Stimulated activated CD4-positive, alpha-beta T cell treated with anti-CD3 and anti-CD28 coated beads, Interleukin-15, amount 100 ng/mL, for 1 hour (primary cell): ENCODE measurements around the gene NOPCHAP1.

Experiments used
- DNase-seq, 2 donors: peaks; one replicate each; pipeline ENCODE4 v3.0.0-alpha.2; 2020; ENCODE audit warnings: low read depth in 1 of 2, low spot score in 1 of 2

NOPCHAP1 gene

GRCh38 chr12:105018012-105018411 is 31.9 kb downstream of the NOPCHAP1 start:
- DNase-seq: no peak

- DNase-seq: no peak
Measured at GRCh38 chr12:105018776-105019175, 32.7 kb downstream of the NOPCHAP1 start.

- no peak for DNase-seq
Measured at GRCh38 chr12:105020241-105020962, 34.3 kb downstream of the NOPCHAP1 start.

DNA sequence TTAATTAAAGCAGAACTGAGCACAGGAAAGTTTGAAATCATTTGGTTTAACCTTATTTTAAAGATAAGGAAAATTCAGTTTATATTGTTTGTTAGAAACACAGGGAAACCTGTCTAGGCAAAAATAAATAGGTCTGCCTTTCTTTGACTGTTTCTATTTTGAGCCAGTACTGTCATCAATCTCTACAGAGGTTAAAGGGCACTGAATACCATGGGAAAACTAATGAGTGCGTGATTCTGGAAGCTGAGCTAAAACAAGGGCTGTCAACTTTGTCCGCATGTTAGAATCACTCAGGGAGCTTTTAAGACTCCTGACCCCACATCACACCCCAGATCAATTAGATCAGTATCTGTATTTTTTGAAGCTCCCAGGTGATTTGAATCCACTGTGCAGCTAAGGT is 38.8 kb downstream of the NOPCHAP1 start:
- DNase-seq: no peak

DNA sequence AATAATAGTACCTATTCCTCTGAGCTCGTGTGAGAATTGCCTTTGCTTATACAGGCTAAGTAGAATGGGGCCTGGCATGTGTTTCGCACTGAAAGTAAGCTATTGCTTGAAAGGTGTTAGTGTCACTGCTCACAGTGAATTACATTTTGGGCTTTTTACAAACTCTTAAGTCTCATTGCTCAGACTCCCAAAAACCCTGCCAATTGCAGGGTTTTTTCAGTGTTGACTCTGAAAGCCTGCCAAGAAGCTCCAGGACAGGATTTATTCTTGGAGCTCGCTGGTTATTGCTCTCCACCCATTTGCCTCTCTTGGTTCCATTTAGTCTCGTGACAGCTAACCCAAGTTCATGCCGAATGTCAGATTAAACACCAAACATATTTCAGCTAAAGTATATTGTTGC is 39.8 kb downstream of the NOPCHAP1 start:
- no peak for DNase-seq

DNA sequence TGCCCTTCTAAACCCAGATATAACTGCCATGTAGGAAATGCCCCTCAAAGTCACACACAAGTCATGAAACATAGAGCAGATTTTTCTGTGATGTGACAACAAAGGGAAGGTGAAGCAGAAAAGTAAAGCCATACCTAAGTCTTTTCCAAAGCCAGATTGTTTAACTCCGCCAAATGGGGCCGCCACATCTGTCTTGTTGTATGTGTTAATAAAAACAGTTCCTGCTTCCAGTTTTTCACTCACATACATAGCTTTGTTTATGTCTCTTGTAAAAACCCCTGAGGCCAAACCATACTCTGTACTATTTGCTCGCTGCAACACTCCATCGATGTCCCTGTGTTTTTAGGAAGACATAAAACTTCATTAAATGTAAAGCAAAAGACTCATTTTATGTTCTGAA is 40.3 kb downstream of the NOPCHAP1 start:
- no peak for DNase-seq

DNA sequence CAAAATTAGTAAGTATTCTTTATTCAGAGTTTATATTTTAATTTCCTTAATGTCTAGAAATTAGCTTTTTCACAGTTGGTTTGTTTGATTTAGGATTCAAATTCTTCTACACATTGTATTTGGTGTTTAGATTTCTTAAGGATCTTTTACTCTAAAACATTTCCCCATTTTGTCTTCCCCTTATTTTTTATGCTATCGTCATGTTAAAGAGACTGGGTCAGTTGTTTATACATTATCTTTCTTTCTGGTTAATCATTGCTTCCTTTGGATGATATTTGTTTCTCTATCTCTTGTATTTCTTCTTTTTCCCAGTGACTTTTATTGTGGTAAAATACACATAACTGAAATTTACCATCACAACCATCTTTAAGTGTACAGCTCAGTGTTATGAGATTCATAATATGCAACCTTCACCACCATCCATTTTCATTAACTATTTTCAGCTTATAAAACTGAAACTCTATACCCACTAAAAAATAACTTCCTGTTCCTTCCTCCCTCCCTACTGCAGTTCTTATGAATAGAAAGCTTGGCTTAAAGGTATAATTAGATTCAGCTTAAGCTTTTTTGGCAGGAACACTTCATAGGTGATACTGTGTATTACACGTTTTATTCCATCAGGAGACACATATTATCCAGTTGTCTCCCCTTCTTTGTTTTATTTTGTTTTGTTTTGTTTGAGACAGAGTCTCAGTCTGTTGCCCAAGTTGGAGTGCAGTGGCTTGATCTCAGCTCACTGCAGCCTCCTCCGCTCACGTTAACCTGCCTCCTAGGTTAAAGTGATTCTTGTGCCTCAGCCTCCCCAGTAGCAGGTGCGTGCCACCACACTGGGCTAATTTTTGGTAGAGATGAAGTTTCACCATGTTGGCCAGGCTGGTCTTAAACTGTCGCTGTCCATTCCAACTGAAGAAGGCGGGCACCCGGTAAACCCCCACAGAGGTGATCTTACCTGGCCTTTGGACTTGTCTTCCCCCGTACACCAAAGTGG is 45.0 kb downstream of the NOPCHAP1 start:
- DNase-seq: no peak

DNA sequence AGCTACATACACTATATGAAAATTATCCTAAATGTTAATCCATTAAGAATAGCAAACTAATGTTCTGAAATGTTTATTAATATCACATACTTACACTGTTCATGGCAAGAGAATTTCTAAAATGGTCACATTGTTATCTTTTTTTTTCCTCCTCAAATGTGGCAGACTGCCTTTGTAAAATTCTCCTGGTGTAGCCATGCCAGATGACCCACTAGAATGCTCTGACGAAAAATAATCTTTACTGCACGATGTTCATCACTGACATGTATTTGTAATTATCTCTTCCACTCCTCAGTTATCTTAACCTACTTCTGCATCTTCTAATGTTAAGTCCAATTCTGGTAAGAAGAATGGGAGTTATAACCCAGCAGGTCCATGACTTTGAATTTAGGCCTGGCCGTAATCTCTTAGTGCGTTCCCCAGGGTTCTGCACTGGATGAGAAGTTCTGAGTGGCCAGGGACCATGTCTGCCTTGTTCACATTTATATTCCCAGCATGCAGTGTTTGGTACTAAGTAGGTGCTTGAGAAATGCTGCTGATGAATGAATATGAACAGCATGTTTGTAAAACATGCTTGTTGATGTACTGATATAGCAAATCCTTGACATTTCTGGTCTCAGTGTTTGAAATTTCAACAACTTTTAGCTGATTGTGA is 46.7 kb downstream of the NOPCHAP1 start:
- DNase-seq: no peak

GRCh38 chr12:105033851-105034250 is 47.7 kb downstream of the NOPCHAP1 start:
- no peak for DNase-seq
